Measurements from ENCODE around the gene REC8.

The REC8 gene

DNA sequence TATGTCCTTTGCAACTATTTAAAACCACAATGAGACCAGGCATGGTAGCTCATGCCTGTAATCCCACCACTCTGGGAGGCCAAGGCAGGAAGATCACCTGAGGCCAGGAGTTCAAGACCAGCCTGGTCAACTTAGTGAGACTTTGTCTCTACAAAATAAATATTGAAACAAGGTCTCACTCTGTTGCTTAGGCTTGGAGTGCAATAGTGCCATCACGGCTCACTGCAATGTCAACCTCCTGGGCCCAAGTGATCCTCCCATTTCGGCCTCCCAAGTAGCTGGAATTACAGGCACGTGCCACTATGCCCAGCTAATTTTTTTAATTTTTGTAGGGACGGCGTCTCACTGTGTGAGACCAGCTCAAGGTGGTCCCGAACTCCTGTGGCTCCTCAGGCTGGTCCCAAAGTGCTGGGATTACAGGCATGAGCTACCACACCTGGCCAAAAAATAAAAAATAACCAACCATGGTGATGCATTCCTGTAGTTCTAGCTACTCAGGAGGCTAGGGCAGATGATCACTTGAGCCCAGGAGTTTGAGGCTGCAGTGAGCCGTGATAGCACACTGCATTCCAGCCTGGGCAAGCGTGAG is 42.4 kb upstream of the REC8 start:
- H3K4me3 ChIP-seq (ENCODE audit: low read depth, low read length), result no peak overlapping the region
- DNase-seq (ENCODE audit: low read depth), result no peak
- TF ChIP-seq, protein P1, sequence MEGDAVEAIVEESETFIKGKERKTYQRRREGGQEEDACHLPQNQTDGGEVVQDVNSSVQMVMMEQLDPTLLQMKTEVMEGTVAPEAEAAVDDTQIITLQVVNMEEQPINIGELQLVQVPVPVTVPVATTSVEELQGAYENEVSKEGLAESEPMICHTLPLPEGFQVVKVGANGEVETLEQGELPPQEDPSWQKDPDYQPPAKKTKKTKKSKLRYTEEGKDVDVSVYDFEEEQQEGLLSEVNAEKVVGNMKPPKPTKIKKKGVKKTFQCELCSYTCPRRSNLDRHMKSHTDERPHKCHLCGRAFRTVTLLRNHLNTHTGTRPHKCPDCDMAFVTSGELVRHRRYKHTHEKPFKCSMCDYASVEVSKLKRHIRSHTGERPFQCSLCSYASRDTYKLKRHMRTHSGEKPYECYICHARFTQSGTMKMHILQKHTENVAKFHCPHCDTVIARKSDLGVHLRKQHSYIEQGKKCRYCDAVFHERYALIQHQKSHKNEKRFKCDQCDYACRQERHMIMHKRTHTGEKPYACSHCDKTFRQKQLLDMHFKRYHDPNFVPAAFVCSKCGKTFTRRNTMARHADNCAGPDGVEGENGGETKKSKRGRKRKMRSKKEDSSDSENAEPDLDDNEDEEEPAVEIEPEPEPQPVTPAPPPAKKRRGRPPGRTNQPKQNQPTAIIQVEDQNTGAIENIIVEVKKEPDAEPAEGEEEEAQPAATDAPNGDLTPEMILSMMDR (conservative IDR thresholded peaks at IDR 0.05; ENCODE audit: low read depth, low read length), result no peak

- TF ChIP-seq, protein P1 (conservative IDR thresholded peaks at IDR 0.05; ENCODE audit: low read depth, low read length), result no peak
- no peak for DNase-seq (ENCODE audit: low read depth)
Observed at GRCh38 chr14:24130380-24130716, 41.5 kb upstream of the REC8 start, which contains the start of gene FITM1. TSS of gene FITM1 (plus strand) at chr14:24130659. CDS start at chr14:24131564, 905 bp downstream.

GRCh38 chr14:24130717-24131548 is 40.9 kb upstream of the REC8 start:
- DNase-seq (ENCODE audit: low read depth), result no peak
- H3K4me3 ChIP-seq (ENCODE audit: low read depth, low read length), result no peak overlapping the region
- TF ChIP-seq, protein P1 (conservative IDR thresholded peaks at IDR 0.05; ENCODE audit: low read depth, low read length), result no peak

More at GRCh38 chr14:24130380-24130716, 41.5 kb upstream of the REC8 start, which contains the start of gene FITM1:
- H3K4me3 ChIP-seq (ENCODE audit: low read depth, low read length), result no peak within 1 kb of the TSS

GRCh38 chr14:24131549-24131966 is 40.3 kb upstream of the REC8 start:
- TF ChIP-seq, protein P1 (conservative IDR thresholded peaks at IDR 0.05; ENCODE audit: low read depth, low read length), result no peak
- no peak overlapping the region for H3K4me3 ChIP-seq (ENCODE audit: low read depth, low read length)
- no peak for DNase-seq (ENCODE audit: low read depth)

DNA sequence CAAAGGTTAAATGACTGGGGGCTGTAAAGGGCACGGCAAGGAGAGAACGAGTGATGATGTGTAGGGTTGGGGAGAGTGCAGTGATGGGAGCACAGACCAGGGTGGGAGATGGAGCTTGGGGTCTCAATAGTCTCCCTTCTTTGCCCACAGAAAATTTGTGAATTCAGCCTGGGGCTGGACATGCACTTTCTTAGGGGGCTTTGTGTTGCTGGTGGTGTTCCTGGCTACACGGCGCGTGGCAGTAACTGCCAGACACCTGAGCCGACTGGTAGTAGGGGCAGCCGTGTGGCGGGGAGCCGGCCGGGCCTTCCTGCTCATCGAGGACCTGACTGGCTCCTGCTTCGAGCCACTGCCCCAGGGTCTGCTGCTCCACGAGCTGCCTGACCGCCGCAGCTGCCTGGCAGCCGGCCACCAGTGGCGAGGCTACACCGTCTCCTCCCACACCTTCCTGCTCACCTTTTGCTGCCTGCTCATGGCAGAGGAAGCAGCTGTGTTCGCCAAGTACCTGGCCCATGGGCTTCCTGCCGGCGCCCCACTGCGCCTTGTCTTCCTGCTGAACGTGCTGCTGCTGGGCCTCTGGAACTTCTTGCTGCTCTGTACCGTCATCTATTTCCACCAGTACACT is 39.7 kb upstream of the REC8 start:
- TF ChIP-seq, protein P1 (conservative IDR thresholded peaks at IDR 0.05; ENCODE audit: low read depth, low read length), result no peak
- DNase-seq (ENCODE audit: low read depth), result no peak
- no peak overlapping the region for H3K4me3 ChIP-seq (ENCODE audit: low read depth, low read length)

DNA sequence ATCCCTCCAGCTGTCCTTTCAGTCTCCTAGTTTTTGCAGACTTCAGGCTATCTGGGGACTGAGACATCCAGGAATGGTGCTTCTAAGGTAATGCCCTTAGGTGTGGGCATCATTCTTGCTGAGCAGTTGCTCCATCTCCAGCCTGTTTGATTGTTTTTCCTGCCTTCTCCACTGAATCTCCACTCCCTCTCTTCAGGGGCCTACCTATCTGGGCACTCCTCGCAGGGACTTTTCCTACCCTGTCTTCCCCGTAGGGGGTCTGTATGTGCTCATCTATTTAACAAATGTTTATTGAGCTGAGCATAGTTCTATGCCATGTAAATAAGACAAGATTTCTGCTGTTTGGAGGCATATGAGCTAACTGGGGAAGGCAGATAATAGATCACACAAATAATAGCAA is 38.9 kb upstream of the REC8 start:
- TF ChIP-seq, protein P1 (conservative IDR thresholded peaks at IDR 0.05; ENCODE audit: low read depth, low read length), result no peak
- DNase-seq (ENCODE audit: low read depth), result no peak
- no peak overlapping the region for H3K4me3 ChIP-seq (ENCODE audit: low read depth, low read length)

All from choroid plexus epithelial cell (primary cell).